ENCODE measurements around the gene GRIN2A. TPM values are rescaled to one million over a fixed set of nuclear protein-coding genes. Genes with fewer than 3 reads are reported as not detected.

GRIN2A gene
- total RNA-seq, 4 donors from 2014 or later = 0.35 to 7.4 (median 1.5) TPM

- no peaks in the 10 kb centered on the region for H3K36me3 ChIP-seq
- no peak for TF ChIP-seq CTCF (IDR thresholded peaks at IDR 0.05)
- no peak for TF ChIP-seq POLR2A (IDR thresholded peaks at IDR 0.05)
- no peaks in the 10 kb centered on the region for H3K27me3 ChIP-seq
- no peak overlapping the region for H3K4me3 ChIP-seq
- no peaks in the 10 kb centered on the region for H3K9me3 ChIP-seq
- no peak for DNase-seq
- H3K27ac ChIP-seq = no peak overlapping the region
- no peaks in the 10 kb centered on the region for H3K4me1 ChIP-seq
Measured at GRCh38 chr16:9847146-9847545, 335.1 kb downstream of the GRIN2A start.

- H3K27me3 ChIP-seq = no peaks in the 10 kb centered on the region
- no peak overlapping the region for H3K27ac ChIP-seq
- TF ChIP-seq POLR2A (IDR thresholded peaks at IDR 0.05) = no peak
- no peak for TF ChIP-seq CTCF (IDR thresholded peaks at IDR 0.05)
- no peak overlapping the region for H3K4me3 ChIP-seq
- no peaks in the 10 kb centered on the region for H3K4me1 ChIP-seq
- H3K9me3 ChIP-seq = no peaks in the 10 kb centered on the region
- DNase-seq = no peak
- H3K36me3 ChIP-seq = no peaks in the 10 kb centered on the region
Measured at GRCh38 chr16:9846362-9847099, 335.7 kb downstream of the GRIN2A start.

DNA sequence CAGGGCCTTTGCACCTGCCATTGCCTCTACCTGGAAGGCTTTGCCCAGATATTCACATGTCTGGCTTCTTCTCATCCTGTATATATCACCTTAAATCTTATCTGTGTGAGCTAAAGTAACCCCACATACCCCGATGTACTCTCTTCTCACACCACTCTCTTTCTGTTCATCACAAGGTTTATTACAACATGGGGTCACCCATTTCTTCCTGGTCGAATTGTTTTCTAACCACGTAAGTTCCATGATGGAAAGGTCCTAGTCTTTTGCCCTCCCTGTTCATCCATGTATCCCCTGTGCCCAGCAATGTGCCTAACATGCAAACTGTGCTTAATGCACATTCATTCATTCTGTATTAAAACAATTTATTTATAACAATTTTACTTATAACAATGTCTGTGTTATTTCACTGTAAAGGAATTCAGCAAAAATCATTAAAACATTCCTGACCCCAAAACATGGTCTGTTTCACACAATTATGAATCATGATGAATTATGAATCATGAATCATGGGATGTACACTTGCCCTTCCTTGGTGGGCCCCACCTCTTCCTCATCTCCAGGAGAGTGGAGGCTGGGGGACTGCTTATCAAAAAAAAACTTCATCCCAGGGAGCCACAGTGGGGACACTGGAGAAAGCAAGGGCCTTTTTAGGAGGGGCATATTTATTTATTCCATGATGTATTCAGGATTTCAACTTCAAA is 336.4 kb downstream of the GRIN2A start:
- H3K36me3 ChIP-seq = no peaks in the 10 kb centered on the region
- H3K27ac ChIP-seq = no peak overlapping the region
- H3K9me3 ChIP-seq = no peaks in the 10 kb centered on the region
- TF ChIP-seq POLR2A (IDR thresholded peaks at IDR 0.05) (no peak), CTCF (IDR thresholded peaks at IDR 0.05) (no peak)
- no peaks in the 10 kb centered on the region for H3K4me1 ChIP-seq
- H3K27me3 ChIP-seq = no peaks in the 10 kb centered on the region
- no peak overlapping the region for H3K4me3 ChIP-seq
- DNase-seq = no peak

DNA sequence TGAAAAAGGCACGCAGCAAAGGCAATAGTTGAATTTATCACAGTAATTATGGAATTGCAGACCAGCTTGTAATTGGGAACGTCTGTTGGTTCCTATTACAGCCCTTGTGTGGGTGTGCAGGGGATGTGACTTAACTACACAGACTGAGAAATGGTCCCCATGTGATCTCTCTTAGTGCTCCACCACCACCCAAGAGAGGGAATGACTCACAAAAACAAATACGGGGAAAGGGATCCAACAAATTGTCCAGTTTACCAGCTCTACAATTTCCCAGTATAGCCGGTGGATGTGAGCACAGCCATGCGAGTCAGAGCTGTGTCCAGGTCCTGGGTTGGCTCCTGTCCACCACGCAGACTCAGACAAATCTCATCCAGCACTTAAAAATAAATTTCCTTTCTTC is 337.9 kb downstream of the GRIN2A start:
- no peaks in the 10 kb centered on the region for H3K27me3 ChIP-seq

GRCh38 chr16:9843424-9844018 is 338.7 kb downstream of the GRIN2A start:
- Histone ChIP-seq H3K4me3 (no peak overlapping the region), H3K27me3 (no peaks in the 10 kb centered on the region), H3K4me1 (no peaks in the 10 kb centered on the region), H3K27ac (no peak overlapping the region), H3K36me3 (no peaks in the 10 kb centered on the region), H3K9me3 (no peaks in the 10 kb centered on the region)
- no peak for DNase-seq
- TF ChIP-seq POLR2A (IDR thresholded peaks at IDR 0.05) = no peak

More for the DNA sequence above, 337.9 kb downstream of the GRIN2A start:
- no peaks in the 10 kb centered on the region for H3K9me3 ChIP-seq
- no peaks in the 10 kb centered on the region for H3K36me3 ChIP-seq
- H3K4me1 ChIP-seq = no peaks in the 10 kb centered on the region
- no peak overlapping the region for H3K27ac ChIP-seq
- DNase-seq = no peak
- H3K4me3 ChIP-seq = no peak overlapping the region
- TF ChIP-seq POLR2A (IDR thresholded peaks at IDR 0.05) (no peak), CTCF (IDR thresholded peaks at IDR 0.05) (no peak)

Data from Peyer's patch (tissue), 4 donors.